H1 (cell line): ENCODE measurements around the gene PRELID1. TPM values are rescaled to one million over a fixed set of nuclear protein-coding genes. Genes with fewer than 3 reads are reported as not detected.

Experiments used
- CTCF ChIA-PET: fragments of 300-600 bp; sonication (Branson Sonifier 250); formaldehyde crosslinking; loops from one replicate; lab custom pipeline; 2021; ENCODE audit not compliant: partially characterized antibody; lab: Charles Lee
- POLR2A ChIA-PET: fragments of 300-600 bp; sonication (Branson Sonifier 250); formaldehyde crosslinking; loops from one replicate; lab custom pipeline; 2021; ENCODE audit warnings: inconsistent platforms; ENCODE audit not compliant: partially characterized antibody; lab: Charles Lee
- DNase-seq, 2 experiments: peaks; one replicate each; pipeline versions ENCODE4 v3.0.0 to v3.0.0-alpha.2; 2010 to 2022; ENCODE audit warnings: low spot score in 2 of 2, low read depth in 1 of 2, mixed read lengths in 1 of 2
- FAIRE-seq: peaks from 2 replicates; lab custom pipeline; 2011; peaks lifted over from hg19 to GRCh38; lab: Jason Lieb, UNC
- H2AFZ ChIP-seq: 2 replicates; pipeline ENCODE4 v1.8.1; 2012; ENCODE audit warnings: low read length, inconsistent platforms
- H2AK5ac ChIP-seq: 2 replicates; pipeline ENCODE4 v1.6.1; 2013; ENCODE audit warnings: low read depth, low read length
- H2BK120ac ChIP-seq: replicated peaks from 2 replicates; pipeline ENCODE3; 2013; ENCODE audit warnings: low read depth, low read length, inconsistent platforms
- H2BK12ac ChIP-seq: 2 replicates; pipeline ENCODE4 v1.6.1; 2013; ENCODE audit warnings: low read depth, low read length
- H2BK15ac ChIP-seq: 2 replicates; pipeline ENCODE4 v1.6.1; 2013; ENCODE audit warnings: low read length
- H2BK20ac ChIP-seq: 2 replicates; pipeline ENCODE4 v1.6.1; 2013; ENCODE audit warnings: low read length
- H2BK5ac ChIP-seq: 2 replicates; pipeline ENCODE4 v1.6.1; 2013; ENCODE audit warnings: low read depth, low read length
- H3K14ac ChIP-seq: 2 replicates; pipeline ENCODE4 v1.6.1; 2013; ENCODE audit warnings: inconsistent platforms; ENCODE audit not compliant: insufficient read length
- H3K18ac ChIP-seq: 2 replicates; pipeline ENCODE4 v1.6.1; 2013; ENCODE audit warnings: low read length; ENCODE audit errors: extremely low read depth
- H3K23ac ChIP-seq: 2 replicates; pipeline ENCODE4 v1.6.1; 2013; ENCODE audit warnings: inconsistent platforms; ENCODE audit not compliant: insufficient read length
- H3K23me2 ChIP-seq: 2 replicates; pipeline ENCODE4 v1.6.1; 2013; ENCODE audit warnings: low read depth, low read length
- H3K27ac ChIP-seq: 2 replicates; pipeline ENCODE4 v1.6.1; 2011; ENCODE audit warnings: low read depth, low read length, inconsistent platforms
- H3K27me3 ChIP-seq, 4 experiments: replicated peaks in 1 of 4; 1 replicate in 1 of 4; 2 replicates in 3 of 4; pipeline versions ENCODE4 v1.6.1 to v1.8.1; 2011 to 2013; ENCODE audit warnings: low read length in 3 of 4, mild to moderate bottlenecking in 3 of 4, inconsistent platforms in 2 of 4, mixed read lengths in 2 of 4, moderate library complexity in 1 of 4; ENCODE audit not compliant: control insufficient read depth in 3 of 4, insufficient read depth in 3 of 4; ENCODE audit errors: extremely low read depth in 1 of 4
- H3K36me3 ChIP-seq, 4 experiments: 2 replicates each; pipeline versions ENCODE4 v1.6.1 to v1.8.1; 2011 to 2013; ENCODE audit warnings: mild to moderate bottlenecking in 4 of 4, low read length in 3 of 4, moderate library complexity in 2 of 4, control low read depth in 1 of 4, inconsistent platforms in 1 of 4; ENCODE audit not compliant: insufficient read depth in 4 of 4, control insufficient read depth in 2 of 4
- H3K4ac ChIP-seq: replicated peaks from 2 replicates; pipeline ENCODE3; 2013; ENCODE audit warnings: low read length, low read depth, mixed read lengths, inconsistent platforms; ENCODE audit not compliant: insufficient read length
- H3K4me1 ChIP-seq, 4 experiments: replicated peaks in 1 of 4; 1 replicate in 1 of 4; 2 replicates in 3 of 4; pipeline versions ENCODE4 v1.6.1 to v1.8.1; 2011 to 2013; ENCODE audit warnings: low read length in 3 of 4, inconsistent platforms in 2 of 4, mixed read lengths in 1 of 4; ENCODE audit not compliant: insufficient read depth in 4 of 4, control insufficient read depth in 3 of 4
- H3K4me2 ChIP-seq, 2 experiments: 2 replicates each; pipeline versions ENCODE4 v1.6.1 to v1.8.1; 2011 to 2013; ENCODE audit warnings: low read depth in 2 of 2, low read length in 2 of 2, control low read depth in 1 of 2, inconsistent platforms in 1 of 2, mild to moderate bottlenecking in 1 of 2; ENCODE audit not compliant: insufficient read depth in 1 of 2
- H3K4me3 ChIP-seq, 4 experiments: fragments of 200-600, 300-600 bp in 1 of 4; sonication (generic), shearing (Covaris generic), sonication (Bioruptor Twin) in 1 of 4; 2 replicates each; pipeline versions ENCODE4 v1.5.1 to v1.8.1; 2011 to 2016; ENCODE audit warnings: low read length in 4 of 4, low read depth in 3 of 4, control low read depth in 2 of 4, inconsistent platforms in 2 of 4, mild to moderate bottlenecking in 2 of 4, mixed read lengths in 1 of 4, moderate library complexity in 1 of 4; ENCODE audit not compliant: insufficient read depth in 2 of 4; ENCODE audit errors: extremely low read depth in 1 of 4
- H3K56ac ChIP-seq: replicated peaks from 2 replicates; pipeline ENCODE3; 2013; ENCODE audit warnings: low read depth, mild to moderate bottlenecking, mixed read lengths, low read length, inconsistent platforms; ENCODE audit not compliant: insufficient read length
- H3K79me1 ChIP-seq: 2 replicates; pipeline ENCODE4 v1.6.1; 2013; ENCODE audit warnings: low read depth, low read length, control low read depth
- H3K79me2 ChIP-seq, 2 experiments: 2 replicates each; pipeline versions ENCODE4 v1.6.1 to v1.8.1; 2012 to 2013; ENCODE audit warnings: low read length in 2 of 2, mild to moderate bottlenecking in 2 of 2, inconsistent platforms in 1 of 2; ENCODE audit not compliant: insufficient read depth in 2 of 2, control insufficient read depth in 1 of 2
- H3K9ac ChIP-seq, 4 experiments: replicated peaks in 1 of 4; 1 replicate in 1 of 4; 2 replicates in 3 of 4; pipeline versions ENCODE4 v1.6.1 to v1.8.1; 2011 to 2013; ENCODE audit warnings: low read depth in 3 of 4, low read length in 3 of 4, control low read depth in 2 of 4, mild to moderate bottlenecking in 2 of 4, moderate library complexity in 2 of 4, inconsistent platforms in 1 of 4; ENCODE audit errors: extremely low read depth in 1 of 4
- H3K9me3 ChIP-seq, 2 experiments: 2 replicates each; pipeline versions ENCODE4 v1.6.1 to v1.8.1; 2012 to 2013; ENCODE audit warnings: mild to moderate bottlenecking in 2 of 2, moderate library complexity in 2 of 2, control low read depth in 1 of 2, inconsistent platforms in 1 of 2, low read depth in 1 of 2, low read length in 1 of 2, mixed read lengths in 1 of 2; ENCODE audit not compliant: insufficient read depth in 2 of 2
- H4K20me1 ChIP-seq, 2 experiments: replicated peaks in 1 of 2; 2 replicates each; pipeline versions ENCODE3 to v1.8.1; 2011 to 2013; ENCODE audit warnings: inconsistent platforms in 2 of 2, low read length in 2 of 2, mild to moderate bottlenecking in 1 of 2; ENCODE audit not compliant: insufficient read depth in 2 of 2, control insufficient read depth in 1 of 2
- H4K5ac ChIP-seq: 2 replicates; pipeline ENCODE4 v1.6.1; 2013; ENCODE audit warnings: low read length, low read depth, mixed read lengths, inconsistent platforms; ENCODE audit not compliant: insufficient read length
- H4K8ac ChIP-seq: 2 replicates; pipeline ENCODE4 v1.8.0; 2013; ENCODE audit warnings: mild to moderate bottlenecking, moderate library complexity, low read length, inconsistent platforms; ENCODE audit not compliant: insufficient read depth; ENCODE audit errors: extremely low read depth
- H4K91ac ChIP-seq: replicated peaks from 2 replicates; pipeline ENCODE3; 2013; ENCODE audit warnings: low read length, mixed read lengths, inconsistent platforms; ENCODE audit not compliant: insufficient read length
- BACH1 ChIP-seq: IDR thresholded peaks from 2 replicates; pipeline ENCODE4 v1.6.1; 2012; ENCODE audit warnings: low read length, improper control_type of control experiment
- CTBP2 ChIP-seq: IDR thresholded peaks from 2 replicates; pipeline ENCODE4 v1.7.0; 2011; ENCODE audit warnings: borderline replicate concordance, mild to moderate bottlenecking, moderate library complexity, mixed read lengths, low read length; ENCODE audit not compliant: insufficient read depth, insufficient read length
- E2F6 ChIP-seq: IDR thresholded peaks from 2 replicates; pipeline ENCODE4 v1.6.1; 2012; ENCODE audit warnings: inconsistent platforms
- FOSL1 ChIP-seq: IDR thresholded peaks from 2 replicates; pipeline ENCODE4 v1.6.1; 2011; ENCODE audit warnings: mild to moderate bottlenecking, low read depth, low read length, moderate library complexity; ENCODE audit not compliant: insufficient read depth
- HDAC6 ChIP-seq: IDR thresholded peaks from one replicate; pipeline ENCODE4 v1.7.1; 2012; ENCODE audit warnings: low read depth, mild to moderate bottlenecking, inconsistent platforms, low read length, moderate library complexity
- SAP30 ChIP-seq: fragments of 300-600 bp; sonication (generic); IDR thresholded peaks from 2 replicates; pipeline ENCODE4 v1.7.1; 2012; ENCODE audit warnings: low read length, moderate library complexity, mild to moderate bottlenecking, inconsistent platforms; ENCODE audit not compliant: insufficient read depth, insufficient replicate concordance
- SIX5 ChIP-seq: IDR thresholded peaks from 2 replicates; pipeline ENCODE4 v1.6.1; 2011; ENCODE audit warnings: mild to moderate bottlenecking, low read depth, low read length
- SP4 ChIP-seq: IDR thresholded peaks from 2 replicates; pipeline ENCODE4 v1.6.1; 2012; ENCODE audit warnings: low read length, inconsistent platforms
- TCF12 ChIP-seq: IDR thresholded peaks from 2 replicates; pipeline ENCODE4 v1.6.1; 2011; ENCODE audit warnings: low read depth, mild to moderate bottlenecking, low read length
- YY1 ChIP-seq: IDR thresholded peaks from 2 replicates; pipeline ENCODE4 v1.6.1; 2011; ENCODE audit warnings: low read depth, mild to moderate bottlenecking, low read length
- WGBS, 2 experiments: shearing (Covaris generic) in 1 of 2; methylation state at CpG; one replicate each; pipeline versions ENCODE4 v1.1.6 to v1.1.7; 2013 to 2015; ENCODE audit warnings: low lambda C conversion rate in 2 of 2, mixed read lengths in 2 of 2, inconsistent platforms in 1 of 2, low coverage in 1 of 2, missing lambda C conversion rate in 1 of 2; ENCODE audit not compliant: insufficient replicate concordance in 2 of 2, insufficient coverage in 1 of 2, insufficient read length in 1 of 2; ENCODE audit errors: extremely low coverage in 1 of 2, missing lambda C conversion rate in 1 of 2; 5-methylcytosine and 5-hydroxymethylcytosine counted together
- polyA plus RNA-seq, 7 experiments: library from polyadenylated mRNA; depleted of rRNA in 3 of 7; stranded (reverse) in 5 of 7; unstranded in 2 of 7; fragments of >200 nt in 5 of 7; fragments of 200-250 nt in 2 of 7; gene quantifications; 1 replicate in 5 of 7; 2 replicates in 1 of 7; 4 replicates in 1 of 7; pipeline versions ENCODE4 v1.2.1 to v1.2.3, GENCODE V29; 2011 to 2013; ENCODE audit warnings: missing spikeins in 2 of 7, mixed read lengths in 2 of 7
- total RNA-seq: library from RNA; stranded (reverse); fragmentation: NEBNext Ultra II Directional; extraction: Animal tissue kit (Norgen Biotek cat#: 25700); gene quantifications from 2 replicates; pipeline ENCODE4 v1.2.1, GENCODE V29; 2021

PRELID1 gene
- total and polyA plus RNA-seq, 2 of the 8 experiments (the other 6 are each of a cell fraction or from before 2014, with no cell fraction given): 272 to 428 TPM

- Histone ChIP-seq H2AK5ac (no peak overlapping the region), H3K18ac (no peak overlapping the region; the same call in 1 of the 2 replicates), H3K4me2 (no peak overlapping the region; a peak in 1 of 4 replicates), H2AFZ (no peak overlapping the region), H3K27ac (peak overlapping the region; percentile 64; the same call in 1 of the 2 replicates), H4K20me1 (peaks cover 0 to 15% of the 10 kb centered on the region in 2 experiments), H2BK15ac (no peak overlapping the region), H3K9ac (no peak overlapping the region), H4K91ac (no peak overlapping the region), H3K79me2 (peaks cover 3 to 14% of the 10 kb centered on the region in 2 experiments; a peak in 2 of 4 replicates), H3K79me1 (peaks cover 9% of the 10 kb centered on the region), H2BK5ac (peak overlapping the region; percentile 60), H3K4me1 (peaks cover 0 to 5% (median 3%) of the 10 kb centered on the region in 4 experiments; a peak in 4 of 7 replicates), H3K9me3 (no peaks in the 10 kb centered on the region), H2BK12ac (no peak overlapping the region), H3K56ac (no peak overlapping the region), H4K8ac (peak overlapping the region; percentile 68; the same call in 1 of the 2 replicates), H3K14ac (no peak overlapping the region), H3K4ac (no peak overlapping the region), H3K23ac (no peak overlapping the region), H3K4me3 (no peak overlapping the region), H3K23me2 (no peaks in the 10 kb centered on the region), H3K27me3 (no peaks in the 10 kb centered on the region), H2BK120ac (no peak overlapping the region), H4K5ac (no peak overlapping the region), H3K36me3 (peaks cover 22 to 33% (median 30%) of the 10 kb centered on the region in 4 experiments), H2BK20ac (no peak overlapping the region)
- ChIA-PET POLR2A (interaction anchor here (0.6 to 2.0 kb wide), 7 partner anchors 9 to 1283 kb away, joined by 3 to 7 read pairs (median 5); partner anchors contain the start of gene LMAN2), CTCF (interaction anchor here (0.7 to 10.3 kb wide), 12 partner anchors 9 to 90 kb away, joined by 3 to 100 read pairs (median 6); partner anchors contain the start of gene LMAN2)
- no peak for DNase-seq
- whole genome bisulfite sequencing, 2 experiments: 90% methylated on average over 36 of the region's 36 CpGs; no CpG with 5 or more reads in 1 of the 2 experiments
- FAIRE-seq: no peak
- TF ChIP-seq HDAC6 (no peak), E2F6 (no peak), TCF12 (no peak), SP4 (no peak), SAP30 (no peak), BACH1 (no peak), SIX5 (no peak), YY1 (no peak), CTBP2 (no peak), FOSL1 (no peak)
Measured at GRCh38 chr5:177336603-177337494, 33.2 kb downstream of the PRELID1 start.
